HepG2 (cell line): ENCODE results near the gene PGC. TPM values are rescaled to one million over a fixed set of nuclear protein-coding genes. Genes with fewer than 3 reads are reported as not detected.

ENCODE experiments used
- ATAC-seq: fragments of 200-7000 bp; cut with Tn5 transposase; 3 replicates; pipeline ENCODE4 v1.9.1; 2020; ENCODE audit warnings: mild to moderate bottlenecking, moderate library complexity
- BruUV-seq: library from RNA; stranded (reverse); fragments of 400-500 nt; replicated peaks from 2 replicates; lab custom pipeline; 2021; lab: Mats Ljungman, UMichigan
- CTCF ChIA-PET: fragments of 300-600 bp; formaldehyde crosslinking; extraction: SDS; loops from one replicate; lab custom pipeline; 2021; ENCODE audit warnings: low total read pairs, inconsistent platforms, low intra/inter-chr PET ratio; lab: Yijun Ruan, JAX
- POLR2A ChIA-PET: fragments of 350-600 bp; sonication (Branson Sonifier 250); formaldehyde crosslinking; loops from one replicate; lab custom pipeline; 2020; ENCODE audit warnings: antibody characterized with exemption, inconsistent platforms; lab: Yijun Ruan, JAX
- DNase-seq: peaks from one replicate; pipeline ENCODE4 v3.0.0-alpha.2; 2015; ENCODE audit warnings: low spot score
- FAIRE-seq: peaks from 3 replicates; lab custom pipeline; 2011; peaks lifted over from hg19 to GRCh38; lab: Jason Lieb, UNC
- H2AFZ ChIP-seq: one replicate; pipeline ENCODE4 v1.6.1; 2011; ENCODE audit warnings: low read length, inconsistent platforms
- H3K27ac ChIP-seq: fragments of 300-600 bp; 3 replicates; pipeline ENCODE4 v1.8.0; 2011; ENCODE audit warnings: mixed run types, mild to moderate bottlenecking, mixed read lengths, low read length, inconsistent platforms; ENCODE audit not compliant: insufficient read depth; ENCODE audit errors: extremely low read length
- H3K27me3 ChIP-seq, 2 experiments: fragments of 200-600 bp in 1 of 2; 2 replicates in 1 of 2; 3 replicates in 1 of 2; pipeline versions ENCODE4 v1.6.0 to v1.8.0; 2011; ENCODE audit warnings: low read length in 2 of 2, mild to moderate bottlenecking in 2 of 2, moderate library complexity in 2 of 2, inconsistent platforms in 1 of 2; ENCODE audit not compliant: insufficient read depth in 2 of 2, control insufficient read depth in 1 of 2
- H3K36me3 ChIP-seq, 2 experiments: fragments of 200-600 bp in 1 of 2; replicated peaks in 1 of 2; 2 replicates in 1 of 2; 3 replicates in 1 of 2; pipeline versions ENCODE4 v1.5.1 to v1.8.0; 2011; ENCODE audit warnings: low read length in 2 of 2, inconsistent platforms in 1 of 2; ENCODE audit not compliant: insufficient read depth in 2 of 2, control insufficient read depth in 1 of 2
- H3K4me1 ChIP-seq: 2 replicates; pipeline ENCODE4 v1.5.1; 2012; ENCODE audit warnings: low read length, inconsistent platforms; ENCODE audit not compliant: insufficient read depth
- H3K4me2 ChIP-seq: 2 replicates; pipeline ENCODE4 v1.6.0; 2011; ENCODE audit warnings: low read depth, low read length, inconsistent platforms
- H3K4me3 ChIP-seq, 3 experiments: fragments of 200-600 bp in 1 of 3; sonication (generic), shearing (Covaris generic) in 1 of 3; replicated peaks in 1 of 3; 2 replicates each; pipeline ENCODE4 v1.5.1; 2011 to 2016; ENCODE audit warnings: low read length in 3 of 3, inconsistent platforms in 2 of 3, low read depth in 2 of 3, mild to moderate bottlenecking in 2 of 3, control low read depth in 1 of 3, mixed read lengths in 1 of 3; ENCODE audit not compliant: insufficient read depth in 1 of 3
- H3K79me2 ChIP-seq: one replicate; pipeline ENCODE4 v1.6.1; 2011; ENCODE audit warnings: low read length, inconsistent platforms; ENCODE audit not compliant: insufficient read depth
- H3K9ac ChIP-seq: 2 replicates; pipeline ENCODE4 v1.6.0; 2011; ENCODE audit warnings: mild to moderate bottlenecking, low read depth, low read length, inconsistent platforms; ENCODE audit not compliant: insufficient read depth
- H3K9me3 ChIP-seq: 2 replicates; pipeline ENCODE4 v1.5.1; 2012; ENCODE audit warnings: mild to moderate bottlenecking, low read length
- H4K20me1 ChIP-seq: 2 replicates; pipeline ENCODE4 v1.6.0; 2011; ENCODE audit warnings: inconsistent platforms, mild to moderate bottlenecking, low read length, moderate library complexity; ENCODE audit not compliant: insufficient read depth
- ATF5 ChIP-seq: sonication (generic); formaldehyde crosslinking; IDR thresholded peaks from 2 replicates; pipeline ENCODE4 v1.4.0; 2020; ENCODE audit warnings: mild to moderate bottlenecking, low read depth, missing genetic modification reagents
- HDAC2 ChIP-seq: sonication (generic); formaldehyde crosslinking; IDR thresholded peaks from 2 replicates; pipeline ENCODE4 v1.4.0; 2020; ENCODE audit warnings: missing genetic modification reagents
- HIVEP1 ChIP-seq: sonication (generic); formaldehyde crosslinking; IDR thresholded peaks from 2 replicates; pipeline ENCODE4 v1.4.0; 2020; ENCODE audit warnings: mild to moderate bottlenecking, missing genetic modification reagents
- MAFF ChIP-seq: IDR thresholded peaks from 2 replicates; pipeline ENCODE4 v1.6.1; 2011; ENCODE audit warnings: low read depth, low read length, improper control_type of control experiment
- MAX ChIP-seq: IDR thresholded peaks from 2 replicates; pipeline ENCODE4 v1.6.1; 2012; ENCODE audit warnings: inconsistent platforms
- RBM22 ChIP-seq: fragments of 200-400 bp; formaldehyde crosslinking; optimal IDR thresholded peaks from 2 replicates; pipeline ENCODE3; 2017; ENCODE audit warnings: mild to moderate bottlenecking, low read length, moderate library complexity
- SSRP1 ChIP-seq: IDR thresholded peaks from 2 replicates; pipeline ENCODE4 v1.6.1; 2016; ENCODE audit warnings: control low read depth
- TRIM24 ChIP-seq: sonication (generic); formaldehyde crosslinking; IDR thresholded peaks from 2 replicates; pipeline ENCODE4 v1.8.0; 2022; ENCODE audit warnings: mild to moderate bottlenecking, missing genetic modification reagents
- ZBTB39 ChIP-seq: sonication (generic); formaldehyde crosslinking; IDR thresholded peaks from 2 replicates; pipeline ENCODE4 v1.5.0; 2020; ENCODE audit warnings: missing genetic modification reagents
- ZBTB42 ChIP-seq: sonication (generic); formaldehyde crosslinking; IDR thresholded peaks from 2 replicates; pipeline ENCODE4 v1.5.0; 2020; ENCODE audit warnings: mild to moderate bottlenecking, missing genetic modification reagents
- ZBTB8A ChIP-seq: sonication (generic); formaldehyde crosslinking; IDR thresholded peaks from 2 replicates; pipeline ENCODE4 v1.4.0; 2020; ENCODE audit warnings: mild to moderate bottlenecking, low read depth, missing genetic modification reagents, borderline replicate concordance
- ZFP37 ChIP-seq: sonication (generic); formaldehyde crosslinking; IDR thresholded peaks from 2 replicates; pipeline ENCODE4 v1.4.0; 2020; ENCODE audit warnings: missing genetic modification reagents, borderline replicate concordance
- ZNF235 ChIP-seq: sonication (generic); formaldehyde crosslinking; IDR thresholded peaks from 2 replicates; pipeline ENCODE4 v1.8.1; 2023; ENCODE audit warnings: mild to moderate bottlenecking, missing genetic modification reagents, borderline replicate concordance
- ZNF24 ChIP-seq: fragments of 450-650 bp; IDR thresholded peaks from 2 replicates; pipeline ENCODE4 v1.6.1; 2017; ENCODE audit warnings: antibody characterized with exemption, mild to moderate bottlenecking
- ZNF264 ChIP-seq: sonication (generic); formaldehyde crosslinking; IDR thresholded peaks from 2 replicates; pipeline ENCODE4 v1.4.0; 2020; ENCODE audit warnings: missing genetic modification reagents
- ZNF329 ChIP-seq: sonication (generic); formaldehyde crosslinking; IDR thresholded peaks from 2 replicates; pipeline ENCODE4 v1.9.0; 2021; ENCODE audit warnings: low read depth, mild to moderate bottlenecking, missing genetic modification reagents
- ZNF362 ChIP-seq: sonication (generic); formaldehyde crosslinking; IDR thresholded peaks from 2 replicates; pipeline ENCODE4 v1.4.0; 2020; ENCODE audit warnings: missing genetic modification reagents, mild to moderate bottlenecking, borderline replicate concordance
- ZNF576 ChIP-seq: sonication (generic); formaldehyde crosslinking; IDR thresholded peaks from 2 replicates; pipeline ENCODE4 v1.4.0; 2020; ENCODE audit warnings: mild to moderate bottlenecking, missing genetic modification reagents
- ZNF761 ChIP-seq: sonication (generic); formaldehyde crosslinking; conservative IDR thresholded peaks from 2 replicates; pipeline ENCODE4 v1.4.0; 2020; ENCODE audit warnings: mild to moderate bottlenecking, missing genetic modification reagents
- WGBS: methylation state at CpG from one replicate; pipeline ENCODE4 v1.1.6; 2017; ENCODE audit warnings: low lambda C conversion rate; 5-methylcytosine and 5-hydroxymethylcytosine counted together
- in situ Hi-C: cut with HindIII; loops from 2 replicates; pipeline ENCODE4 v1.10.0; 2017; ENCODE audit warnings: low pct_unique_long_range_greater_than_20kb; ENCODE audit not compliant: extremely low pct_ligation_motif_present
- intact Hi-C: fragments of 100-400 bp; cut with micrococcal nuclease; formaldehyde crosslinking; loops from one replicate; pipeline ENCODE4 v1.10.0; 2022; ENCODE audit not compliant: unreplicated experiment
- polyA plus RNA-seq, 8 experiments: library from polyadenylated mRNA; depleted of rRNA in 3 of 8; stranded (reverse) in 7 of 8; unstranded in 1 of 8; fragments of >200 nt; fragmentation: Illumina TruSeq in 4 of 8; extraction: Trizol in 4 of 8; gene quantifications; 2 replicates each; pipeline versions ENCODE4 v1.2.1 to v1.2.3, GENCODE V29; 2011 to 2016; ENCODE audit warnings: low read depth in 4 of 8, missing spikeins in 1 of 8, mixed read lengths in 1 of 8; ENCODE audit not compliant: insufficient read depth in 1 of 8
- total RNA-seq, 5 experiments: library from RNA; depleted of rRNA; stranded (reverse); fragments of >200 nt; fragmentation: Illumina TruSeq; extraction: Trizol; gene quantifications; 2 replicates each; pipeline ENCODE4 v1.2.3, GENCODE V29; 2016; ENCODE audit warnings: low read depth in 1 of 5

Gene PGC
- total and polyA plus RNA-seq, 2 of the 13 experiments (the other 11 are each of a cell fraction or from before 2014, with no cell fraction given): 426 to 502 TPM

- Histone ChIP-seq H3K4me2 (peak overlapping the region; percentile 97), H3K79me2 (peaks cover 20% of the 10 kb centered on the region), H3K9me3 (no peaks in the 10 kb centered on the region), H2AFZ (no peak overlapping the region), H3K9ac (peak overlapping the region; percentile 33; the same call in 1 of the 2 replicates), H3K27me3 (no peaks in the 10 kb centered on the region; a peak in 2 of 5 replicates), H3K4me3 (peak overlapping the region; percentile 63 to 99 (median 99); a peak in 5 of 6 replicates), H3K4me1 (peaks cover 37% of the 10 kb centered on the region), H4K20me1 (no peaks in the 10 kb centered on the region), H3K27ac (no peak overlapping the region), H3K36me3 (peaks cover 10 to 20% of the 10 kb centered on the region in 2 experiments)
- ChIA-PET POLR2A (interaction anchor here (1.4 to 3.5 kb wide), 12 partner anchors 18 to 263 kb away, joined by 3 to 60 read pairs (median 18); partner anchors contain the start of genes BYSL, MED20, PGC and TAF8), CTCF (interaction anchor here (1.1 to 3.1 kb wide), 4 partner anchors 10 to 259 kb away, joined by 5 to 29 read pairs (median 11); partner anchors contain the start of gene TFEB)
- WGBS: 68% methylated on average over 19 of the region's 29 CpGs
- intact Hi-C loops: loop anchor here (2.0 to 5.0 kb wide), 3 partner anchors 135 to 419 kb away; partner anchors contain the start of genes BYSL and MED20
- FAIRE-seq (no peak), DNase-seq (no peak), ATAC-seq (peak; percentile 31)
- no TSS peak for BruUV-seq
- in situ Hi-C loops: loop anchor here (5.0 to 25.0 kb wide), 3 partner anchors 136 to 426 kb away; partner anchors contain the start of genes BYSL, MED20 and MRPS10
- TF ChIP-seq ZBTB42 (peak; percentile 11; the same call in 1 of the 2 replicates), ZNF235 (CRISPR knock-in tag) (peak; percentile 38; the same call in 1 of the 2 replicates), ZNF761 (CRISPR knock-in tag) (no peak), ZNF362 (CRISPR knock-in tag) (no peak), ZNF24 (peak; percentile 63; the same call in 1 of the 2 replicates), ATF5 (CRISPR knock-in tag) (0 out of 2 replicates have a peak, but pooled peaks have one; percentile 7), ZBTB39 (CRISPR knock-in tag) (0 out of 2 replicates have a peak, but pooled peaks have one; percentile 11), HIVEP1 (CRISPR knock-in tag) (peak; percentile 44; the same call in 1 of the 2 replicates), ZNF329 (no peak), ZNF576 (CRISPR knock-in tag) (0 out of 2 replicates have a peak, but pooled peaks have one; percentile 64), SSRP1 (CRISPR knock-in tag) (no peak), ZBTB8A (no peak), ZFP37 (CRISPR knock-in tag) (peak; percentile 10; the same call in 1 of the 2 replicates), RBM22 (peak; percentile 17), TRIM24 (CRISPR knock-in tag) (0 out of 2 replicates have a peak, but pooled peaks have one; percentile 23), MAFF (0 out of 2 replicates have a peak, but pooled peaks have one; percentile 25), ZNF264 (CRISPR knock-in tag) (no peak), HDAC2 (CRISPR knock-in tag) (no peak), MAX (no peak)
Measured at GRCh38 chr6:41785689-41786450, 38.7 kb upstream of the PGC start.
